ENCODE results near the gene PCDH9.

The PCDH9 gene

DNA sequence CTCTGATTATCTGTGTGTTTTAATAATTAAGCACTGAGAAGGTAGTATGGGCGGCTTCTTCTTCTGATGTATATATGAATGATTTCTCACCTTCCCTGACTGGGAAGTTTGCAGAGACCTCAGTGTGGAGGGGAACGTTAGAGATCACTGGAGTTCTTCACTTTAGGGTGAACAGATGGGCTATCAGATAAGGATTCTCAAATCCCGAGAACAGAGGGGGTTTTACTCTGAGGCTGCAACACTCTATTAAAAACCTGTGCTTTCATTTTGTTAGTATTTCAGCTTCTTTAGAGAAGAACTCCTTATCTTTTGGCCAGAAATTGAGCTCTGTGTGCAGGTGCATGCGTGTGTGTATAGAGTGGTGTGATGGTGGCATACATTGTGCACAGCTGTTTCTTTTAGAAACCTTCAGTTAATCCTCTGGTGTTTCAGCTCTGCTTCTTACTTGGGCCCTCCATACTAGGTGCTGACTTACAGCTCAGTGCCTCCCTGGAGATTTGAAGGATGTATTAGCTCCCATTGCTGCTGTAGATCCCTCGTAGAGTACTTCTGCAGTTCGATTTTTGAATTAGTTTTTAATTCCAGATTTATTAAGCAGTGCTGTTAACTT lies 45.3 kb upstream of the PCDH9 start:
- H3K9ac ChIP-seq (ENCODE audit: low read length) = no peak overlapping the region
- H4K91ac ChIP-seq (ENCODE audit: low read length) = no peak overlapping the region
- DNase-seq = no peak
- no peak overlapping the region for H3K4me3 ChIP-seq (ENCODE audit: insufficient read depth in 1 of 2, low read depth in 1 of 2, low read length in 2 of 2)
- no peak overlapping the region for H4K8ac ChIP-seq (ENCODE audit: low read length)
- H3K23ac ChIP-seq (ENCODE audit: low read length in 2 of 2) = no peak overlapping the region
- no peak overlapping the region for H3K14ac ChIP-seq (ENCODE audit: low read length in 2 of 2)
- H3K36me3 ChIP-seq (ENCODE audit: control insufficient read depth in 1 of 2, insufficient read depth in 2 of 2, low read depth in 1 of 2, low read length in 2 of 2) = no peaks in the 10 kb centered on the region
- H3K4me2 ChIP-seq (ENCODE audit: low read length, poor library complexity, severe bottlenecking) = no peak overlapping the region
- no peak overlapping the region for H2AFZ ChIP-seq (ENCODE audit: low read depth, low read length)
- no peaks in the 10 kb centered on the region for H3K27me3 ChIP-seq (ENCODE audit: control insufficient read depth in 1 of 2, insufficient read depth in 1 of 2, low read length in 2 of 2)
- H3K18ac ChIP-seq (ENCODE audit: low read depth in 1 of 2, low read length in 2 of 2) = no peak overlapping the region
- no peak overlapping the region for H2BK5ac ChIP-seq (ENCODE audit: low read depth, low read length, poor library complexity, severe bottlenecking)
- H2BK12ac ChIP-seq (ENCODE audit: low read length in 2 of 2) = no peak overlapping the region
- no peak overlapping the region for H3K27ac ChIP-seq (ENCODE audit: low read length, poor library complexity, severe bottlenecking)
- no peak overlapping the region for H2BK120ac ChIP-seq (ENCODE audit: low read depth, low read length)
- no peak overlapping the region for H3K4ac ChIP-seq (ENCODE audit: low read depth in 1 of 2, low read length in 2 of 2)
- no peak overlapping the region for H2BK15ac ChIP-seq (ENCODE audit: low read depth, poor library complexity, severe bottlenecking)
- H3K4me1 ChIP-seq (ENCODE audit: control insufficient read depth, insufficient read depth, low read depth, low read length) = peaks cover 4% of the 10 kb centered on the region
- WGBS = 77% methylated on average over 5 of the region's 6 CpGs
- H3K9me3 ChIP-seq (ENCODE audit: control insufficient read depth, low read length) = no peaks in the 10 kb centered on the region
- no peaks in the 10 kb centered on the region for H3K79me1 ChIP-seq (replicated peaks; ENCODE audit: low read length, poor library complexity, severe bottlenecking)
- no peak overlapping the region for H2AK5ac ChIP-seq (ENCODE audit: low read length, severe bottlenecking)

DNA sequence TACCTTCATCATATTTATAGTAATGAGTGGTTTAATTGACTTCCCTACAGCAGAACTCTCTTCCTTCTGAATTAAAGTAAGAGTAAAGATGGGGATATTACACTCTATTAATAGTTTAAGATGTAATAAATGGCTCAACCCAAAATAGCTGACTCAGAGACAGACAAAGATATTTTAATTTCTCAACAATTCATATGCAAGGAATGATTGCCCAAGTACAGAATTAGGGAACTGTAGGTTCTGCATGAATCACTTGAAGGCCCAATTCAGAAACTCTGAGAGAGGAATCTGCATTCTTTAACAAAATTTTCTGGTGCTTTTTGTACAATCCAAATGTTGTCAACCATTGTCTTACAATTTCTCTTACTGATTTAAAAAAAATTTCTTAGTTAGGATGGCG lies 42.9 kb upstream of the PCDH9 start:
- DNase-seq = no peak
- no peak overlapping the region for H4K91ac ChIP-seq (ENCODE audit: low read length)
- no peaks in the 10 kb centered on the region for H3K9me3 ChIP-seq (ENCODE audit: control insufficient read depth, low read length)
- H3K4me3 ChIP-seq (ENCODE audit: insufficient read depth in 1 of 2, low read depth in 1 of 2, low read length in 2 of 2) = no peak overlapping the region
- no peak overlapping the region for H3K4me2 ChIP-seq (ENCODE audit: low read length, poor library complexity, severe bottlenecking)
- H3K9ac ChIP-seq (ENCODE audit: low read length) = no peak overlapping the region
- H3K23ac ChIP-seq (ENCODE audit: low read length in 2 of 2) = no peak overlapping the region
- H2BK5ac ChIP-seq (ENCODE audit: low read depth, low read length, poor library complexity, severe bottlenecking) = no peak overlapping the region
- no peaks in the 10 kb centered on the region for H3K4me1 ChIP-seq (ENCODE audit: control insufficient read depth, insufficient read depth, low read depth, low read length)
- no peak overlapping the region for H2AFZ ChIP-seq (ENCODE audit: low read depth, low read length)
- H3K27ac ChIP-seq (ENCODE audit: low read length, poor library complexity, severe bottlenecking) = no peak overlapping the region
- no peak overlapping the region for H4K8ac ChIP-seq (ENCODE audit: low read length)
- WGBS = no CpG with 5 or more reads among the region's 1 CpG
- no peak overlapping the region for H2BK120ac ChIP-seq (ENCODE audit: low read depth, low read length)
- H3K14ac ChIP-seq (ENCODE audit: low read length in 2 of 2) = no peak overlapping the region
- H3K18ac ChIP-seq (ENCODE audit: low read depth in 1 of 2, low read length in 2 of 2) = no peak overlapping the region
- H3K27me3 ChIP-seq (ENCODE audit: control insufficient read depth in 1 of 2, insufficient read depth in 1 of 2, low read length in 2 of 2) = no peaks in the 10 kb centered on the region
- no peak overlapping the region for H2AK5ac ChIP-seq (ENCODE audit: low read length, severe bottlenecking)
- no peak overlapping the region for H2BK15ac ChIP-seq (ENCODE audit: low read depth, poor library complexity, severe bottlenecking)
- no peaks in the 10 kb centered on the region for H3K36me3 ChIP-seq (ENCODE audit: control insufficient read depth in 1 of 2, insufficient read depth in 2 of 2, low read depth in 1 of 2, low read length in 2 of 2)
- H2BK12ac ChIP-seq (ENCODE audit: low read length in 2 of 2) = no peak overlapping the region
- H3K79me1 ChIP-seq (replicated peaks; ENCODE audit: low read length, poor library complexity, severe bottlenecking) = no peaks in the 10 kb centered on the region
- no peak overlapping the region for H3K4ac ChIP-seq (ENCODE audit: low read depth in 1 of 2, low read length in 2 of 2)

DNA sequence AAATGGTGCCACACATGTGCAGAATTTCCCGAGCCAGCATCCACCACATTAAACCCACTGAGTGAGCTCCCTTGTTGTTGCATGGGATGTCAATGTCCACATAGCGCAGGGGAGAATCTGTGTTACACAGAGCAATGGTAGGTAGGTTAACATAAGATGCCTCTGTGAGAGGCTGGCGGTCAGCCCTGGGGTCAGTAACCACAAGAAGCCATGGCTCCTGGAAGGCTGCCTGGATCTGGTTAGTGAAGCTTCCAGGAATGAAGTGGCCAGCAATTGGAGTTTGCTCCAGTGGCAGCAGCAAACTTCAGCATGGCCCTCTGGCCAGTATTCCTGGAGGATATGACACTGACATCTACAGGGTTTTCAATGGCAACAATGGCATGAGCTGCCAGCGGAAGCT lies 37.0 kb upstream of the PCDH9 start:
- Histone ChIP-seq H2BK15ac (ENCODE audit: low read depth, poor library complexity, severe bottlenecking) (no peak overlapping the region), H3K23ac (ENCODE audit: low read length in 2 of 2) (no peak overlapping the region), H3K36me3 (ENCODE audit: control insufficient read depth in 1 of 2, insufficient read depth in 2 of 2, low read depth in 1 of 2, low read length in 2 of 2) (no peaks in the 10 kb centered on the region), H3K14ac (ENCODE audit: low read length in 2 of 2) (no peak overlapping the region), H3K27ac (ENCODE audit: low read length, poor library complexity, severe bottlenecking) (no peak overlapping the region), H3K9me3 (ENCODE audit: control insufficient read depth, low read length) (no peaks in the 10 kb centered on the region), H3K79me1 (replicated peaks; ENCODE audit: low read length, poor library complexity, severe bottlenecking) (no peaks in the 10 kb centered on the region), H4K8ac (ENCODE audit: low read length) (no peak overlapping the region), H4K91ac (ENCODE audit: low read length) (no peak overlapping the region), H3K4me1 (ENCODE audit: control insufficient read depth, insufficient read depth, low read depth, low read length) (no peaks in the 10 kb centered on the region), H3K4me3 (ENCODE audit: insufficient read depth in 1 of 2, low read depth in 1 of 2, low read length in 2 of 2) (no peak overlapping the region), H3K9ac (ENCODE audit: low read length) (no peak overlapping the region), H3K4me2 (ENCODE audit: low read length, poor library complexity, severe bottlenecking) (no peak overlapping the region), H3K4ac (ENCODE audit: low read depth in 1 of 2, low read length in 2 of 2) (no peak overlapping the region), H3K18ac (ENCODE audit: low read depth in 1 of 2, low read length in 2 of 2) (no peak overlapping the region), H3K27me3 (ENCODE audit: control insufficient read depth in 1 of 2, insufficient read depth in 1 of 2, low read length in 2 of 2) (no peaks in the 10 kb centered on the region), H2BK120ac (ENCODE audit: low read depth, low read length) (no peak overlapping the region), H2AK5ac (ENCODE audit: low read length, severe bottlenecking) (no peak overlapping the region), H2BK5ac (ENCODE audit: low read depth, low read length, poor library complexity, severe bottlenecking) (no peak overlapping the region), H2AFZ (ENCODE audit: low read depth, low read length) (no peak overlapping the region), H2BK12ac (ENCODE audit: low read length in 2 of 2) (no peak overlapping the region)
- WGBS = 98% methylated on average over 4 of the region's 4 CpGs
- no peak for DNase-seq

DNA sequence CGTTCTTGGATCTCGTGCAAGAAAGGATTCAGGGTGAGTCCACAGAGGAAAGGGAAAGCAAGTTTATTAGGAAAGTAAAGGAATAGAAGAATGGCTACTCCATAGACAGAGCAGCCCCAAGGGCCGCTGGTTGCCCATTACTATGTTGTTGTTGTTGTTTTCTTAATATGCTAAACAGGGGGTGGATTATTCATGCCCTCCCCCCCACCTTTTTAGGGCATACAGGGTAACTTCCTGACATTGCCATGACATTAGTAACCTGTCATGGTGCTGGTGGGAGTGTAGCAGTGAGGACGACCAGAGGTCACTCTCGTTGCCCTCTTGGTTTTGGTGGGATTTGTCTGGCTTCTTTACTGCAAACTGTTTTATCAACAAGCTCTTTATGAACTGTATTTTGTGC lies 29.1 kb upstream of the PCDH9 start:
- Histone ChIP-seq H3K4ac (ENCODE audit: low read depth in 1 of 2, low read length in 2 of 2) (no peak overlapping the region), H2BK12ac (ENCODE audit: low read length in 2 of 2) (no peak overlapping the region), H3K4me3 (ENCODE audit: insufficient read depth in 1 of 2, low read depth in 1 of 2, low read length in 2 of 2) (no peak overlapping the region), H3K36me3 (ENCODE audit: control insufficient read depth in 1 of 2, insufficient read depth in 2 of 2, low read depth in 1 of 2, low read length in 2 of 2) (no peaks in the 10 kb centered on the region), H3K9me3 (ENCODE audit: control insufficient read depth, low read length) (no peaks in the 10 kb centered on the region), H3K4me1 (ENCODE audit: control insufficient read depth, insufficient read depth, low read depth, low read length) (no peaks in the 10 kb centered on the region), H2BK15ac (ENCODE audit: low read depth, poor library complexity, severe bottlenecking) (no peak overlapping the region), H3K14ac (ENCODE audit: low read length in 2 of 2) (no peak overlapping the region), H2BK5ac (ENCODE audit: low read depth, low read length, poor library complexity, severe bottlenecking) (no peak overlapping the region), H4K8ac (ENCODE audit: low read length) (no peak overlapping the region), H3K27me3 (ENCODE audit: control insufficient read depth in 1 of 2, insufficient read depth in 1 of 2, low read length in 2 of 2) (no peaks in the 10 kb centered on the region), H2AFZ (ENCODE audit: low read depth, low read length) (no peak overlapping the region), H3K27ac (ENCODE audit: low read length, poor library complexity, severe bottlenecking) (no peak overlapping the region), H4K91ac (ENCODE audit: low read length) (no peak overlapping the region), H2BK120ac (ENCODE audit: low read depth, low read length) (no peak overlapping the region), H2AK5ac (ENCODE audit: low read length, severe bottlenecking) (no peak overlapping the region), H3K23ac (ENCODE audit: low read length in 2 of 2) (no peak overlapping the region), H3K79me1 (replicated peaks; ENCODE audit: low read length, poor library complexity, severe bottlenecking) (no peaks in the 10 kb centered on the region), H3K4me2 (ENCODE audit: low read length, poor library complexity, severe bottlenecking) (no peak overlapping the region), H3K18ac (ENCODE audit: low read depth in 1 of 2, low read length in 2 of 2) (no peak overlapping the region), H3K9ac (ENCODE audit: low read length) (no peak overlapping the region)
- DNase-seq = no peak
- 76% methylated on average over 4 of the region's 5 CpGs for WGBS
